ENCODE measurements around the gene CBY1.

CBY1 gene

DNA sequence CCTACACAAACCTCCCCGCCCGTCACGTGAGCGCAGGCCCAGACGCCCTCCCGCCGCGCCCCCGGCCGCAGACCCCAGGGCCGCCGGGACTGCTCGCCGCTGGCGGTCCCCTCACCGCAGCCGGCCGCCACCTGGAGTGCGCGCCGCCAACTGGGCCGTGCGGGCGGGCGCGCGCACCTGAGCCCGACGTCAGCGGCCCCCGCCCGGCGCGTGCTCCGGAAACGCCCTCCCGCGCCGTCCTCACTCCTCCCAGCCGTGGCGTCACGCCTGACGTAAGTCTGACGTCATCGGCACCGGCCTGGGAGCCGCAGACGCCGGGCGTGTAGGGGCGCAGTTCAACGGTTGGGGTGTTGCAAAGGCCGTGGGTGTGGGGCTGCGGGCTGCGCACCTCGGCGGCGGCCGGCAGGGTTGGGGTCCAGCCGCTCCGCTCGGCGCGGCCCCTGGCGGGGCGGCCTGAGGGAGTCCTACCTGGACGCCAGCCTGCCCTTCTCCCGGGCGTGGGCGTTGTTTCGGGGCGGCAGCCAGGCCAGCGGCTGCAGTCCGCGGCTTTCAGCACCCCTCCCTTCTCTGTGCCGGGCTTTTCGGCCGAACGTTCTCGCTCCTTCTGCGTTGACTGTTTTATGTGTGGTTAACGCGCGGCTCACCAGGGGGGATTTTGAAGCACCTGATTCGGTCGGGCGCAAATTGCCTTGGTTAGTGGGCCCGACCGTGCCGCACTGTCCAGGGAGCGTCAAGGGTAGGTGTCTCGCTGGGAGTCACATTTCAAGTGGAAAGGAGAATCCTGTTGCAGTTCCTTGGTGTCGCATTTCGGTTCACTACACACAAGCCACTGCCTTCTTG, 44.6 kb downstream of the CBY1 start, which contains the start of gene JOSD1:
Gene JOSD1, minus strand, starts transcription at position 155 of the 840 bp plus-strand sequence. CDS start 956 bp downstream, outside the sequence.
- Mint-ChIP-seq H3K9me3 (no peaks in the 10 kb centered on the region), H3K36me3 (ENCODE audit: low read depth) (peaks cover 23% of the 10 kb centered on the region), H3K27me3 (ENCODE audit: low read depth) (no peaks in the 10 kb centered on the region), H3K27ac (peak within 1 kb of the TSS; percentile 100), H3K4me3 (peak within 1 kb of the TSS; percentile 96), H3K4me1 (ENCODE audit: low read depth) (peaks cover 54% of the 10 kb centered on the region)
- DNase-seq (ENCODE audit: low spot score), result peak; percentile 98

DNA sequence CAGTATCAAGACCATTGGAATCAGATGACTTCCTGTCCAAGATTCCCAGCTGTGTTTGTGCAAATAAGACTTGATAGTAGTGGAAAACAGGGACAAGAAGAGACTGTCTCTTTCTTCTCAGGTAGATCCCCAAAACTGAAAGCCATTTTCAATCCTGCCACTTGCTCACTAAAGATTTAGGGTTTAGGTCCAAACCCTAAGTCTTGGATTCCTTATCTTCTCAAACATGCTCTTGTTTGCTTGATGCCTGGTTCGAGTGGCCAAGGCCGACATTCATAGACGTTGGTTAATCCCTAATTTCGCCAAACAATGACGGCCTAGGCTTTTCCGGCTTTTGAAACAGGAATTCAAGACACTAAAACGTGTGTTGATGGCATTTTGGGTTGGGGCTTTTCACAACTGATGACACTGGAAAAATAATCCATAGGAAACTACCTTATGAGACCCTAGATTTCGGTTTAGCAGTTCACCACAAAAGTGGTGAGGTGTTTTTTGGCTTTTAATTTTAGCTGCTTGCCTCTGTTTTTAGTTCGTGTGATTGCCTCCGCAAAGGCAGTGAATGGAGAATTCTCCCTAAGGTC, 48.3 kb downstream of the CBY1 start:
- Mint-ChIP-seq H3K36me3 (ENCODE audit: low read depth) (peaks cover 28% of the 10 kb centered on the region), H3K4me3 (peak overlapping the region; percentile 94), H3K27ac (peak overlapping the region; percentile 100), H3K27me3 (ENCODE audit: low read depth) (no peaks in the 10 kb centered on the region), H3K9me3 (no peaks in the 10 kb centered on the region), H3K4me1 (ENCODE audit: low read depth) (peaks cover 51% of the 10 kb centered on the region)
- peak; percentile 23 for DNase-seq (ENCODE audit: low spot score)

DNA sequence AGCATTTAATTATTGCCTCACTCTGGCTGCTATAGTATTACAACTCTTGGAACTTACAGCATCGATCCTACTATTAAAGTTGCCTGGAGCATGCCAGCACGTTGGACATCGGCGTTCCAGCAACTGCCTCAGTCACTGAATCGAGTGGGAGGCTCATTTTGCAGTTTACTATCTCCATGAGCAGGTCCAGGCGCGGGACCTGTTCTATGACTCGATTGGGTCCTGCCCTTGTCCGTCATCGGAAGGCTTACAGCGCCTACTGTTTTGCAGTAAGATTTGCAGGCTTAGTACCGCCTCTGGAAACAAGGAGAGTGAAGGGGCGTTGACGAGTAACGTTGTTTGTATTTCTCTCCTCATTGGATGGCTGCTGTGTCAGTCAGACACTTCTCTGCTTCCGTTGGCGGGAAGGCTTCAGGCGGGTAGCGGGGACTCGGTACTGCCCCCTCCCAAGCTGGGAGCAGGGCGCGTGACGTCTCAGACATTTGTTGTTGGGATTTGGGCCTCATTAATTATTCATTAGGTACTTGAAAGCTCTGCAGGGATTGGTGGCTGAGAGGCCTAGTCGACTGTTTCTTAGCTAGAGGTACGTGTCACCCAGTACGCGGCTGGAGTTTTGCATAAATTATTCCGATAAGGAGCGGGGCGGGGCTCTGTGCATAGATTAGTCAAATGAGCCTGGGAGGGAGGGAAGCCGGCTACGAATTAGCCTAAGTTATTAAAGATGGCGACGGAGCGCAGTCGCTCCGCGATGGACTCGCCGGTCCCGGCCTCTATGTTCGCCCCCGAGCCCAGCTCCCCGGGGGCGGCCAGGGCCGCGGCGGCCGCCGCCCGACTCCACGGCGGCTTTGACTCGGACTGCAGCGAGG, 49.0 kb downstream of the CBY1 start, which contains the start of gene GTPBP1:
Gene GTPBP1, plus strand, starts transcription at position 710 of the 866 bp plus-strand sequence. Its CDS starts 12 bp downstream, at position 722.
- peak within 1 kb of the TSS; percentile 100 for H3K27ac Mint-ChIP-seq
- peak; percentile 96 for DNase-seq (ENCODE audit: low spot score)
- peaks cover 50% of the 10 kb centered on the region for H3K4me1 Mint-ChIP-seq (ENCODE audit: low read depth)
- H3K36me3 Mint-ChIP-seq (ENCODE audit: low read depth), result peaks cover 28% of the 10 kb centered on the region
- H3K9me3 Mint-ChIP-seq, result no peaks in the 10 kb centered on the region
- no peaks in the 10 kb centered on the region for H3K27me3 Mint-ChIP-seq (ENCODE audit: low read depth)
- peak within 1 kb of the TSS; percentile 96 for H3K4me3 Mint-ChIP-seq

DNA sequence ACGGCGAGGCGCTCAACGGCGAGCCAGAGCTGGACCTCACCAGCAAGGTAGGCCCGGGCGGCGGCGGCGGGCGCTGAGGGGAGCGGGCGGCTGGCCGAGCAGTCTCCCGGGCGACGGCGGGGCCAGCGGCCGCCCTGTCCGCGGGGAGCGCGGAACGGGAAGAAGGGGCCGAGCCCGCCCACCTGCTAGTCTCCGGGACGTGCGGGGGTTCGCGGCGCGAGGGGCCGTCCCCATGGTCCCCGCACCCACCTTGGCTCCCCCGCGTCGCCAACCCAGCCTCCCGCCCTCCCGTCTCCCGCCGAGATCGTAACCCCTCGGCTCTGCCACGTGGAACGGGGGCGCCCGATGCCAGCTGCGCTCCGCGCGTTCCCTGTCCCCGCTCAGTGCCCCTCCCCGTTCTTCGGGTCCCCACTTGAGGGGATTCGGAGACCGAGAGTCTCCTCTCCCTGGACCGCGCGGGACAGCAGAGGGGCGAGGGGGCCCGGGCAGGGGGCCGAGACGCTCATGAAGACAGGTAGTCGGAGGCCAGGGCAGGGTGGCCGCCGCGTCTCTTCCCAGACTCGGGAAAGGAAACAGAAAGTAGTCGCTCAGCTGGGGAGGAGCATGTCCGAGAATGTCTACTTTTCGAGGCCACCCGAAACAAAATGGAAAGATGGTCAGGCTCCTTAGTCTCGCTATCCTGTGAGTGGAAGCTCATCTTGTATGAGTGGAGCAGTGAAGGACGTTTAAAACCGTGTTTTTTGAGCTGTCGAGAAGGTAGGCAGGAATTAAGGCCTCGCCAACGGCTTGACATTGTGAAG, 49.9 kb downstream of the CBY1 start:
- Mint-ChIP-seq H3K36me3 (ENCODE audit: low read depth) (peaks cover 35% of the 10 kb centered on the region), H3K27ac (peak overlapping the region; percentile 91), H3K27me3 (ENCODE audit: low read depth) (no peaks in the 10 kb centered on the region), H3K9me3 (no peaks in the 10 kb centered on the region), H3K4me3 (peak overlapping the region; percentile 96), H3K4me1 (ENCODE audit: low read depth) (peaks cover 55% of the 10 kb centered on the region)
- peak; percentile 39 for DNase-seq (ENCODE audit: low spot score)

DNA sequence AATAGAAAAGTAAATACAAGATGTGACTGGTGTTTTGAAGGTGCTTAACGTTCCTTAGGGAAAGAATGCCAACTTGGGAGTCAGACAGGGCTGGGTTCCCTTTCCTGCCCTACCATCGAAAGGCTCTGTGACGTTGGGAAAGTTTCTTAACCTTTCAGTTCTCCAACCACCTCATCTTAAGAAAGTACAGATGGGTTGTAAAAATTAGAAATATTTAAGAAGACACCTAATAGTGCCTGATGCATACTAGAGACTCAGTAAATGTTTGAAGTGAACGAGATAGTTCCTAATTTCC, 50.4 kb downstream of the CBY1 start:
- peak overlapping the region; percentile 96 for H3K4me3 Mint-ChIP-seq
- H3K27ac Mint-ChIP-seq, result peak overlapping the region; percentile 91
- peaks cover 52% of the 10 kb centered on the region for H3K4me1 Mint-ChIP-seq (ENCODE audit: low read depth)
- peaks cover 35% of the 10 kb centered on the region for H3K36me3 Mint-ChIP-seq (ENCODE audit: low read depth)
- no peaks in the 10 kb centered on the region for H3K9me3 Mint-ChIP-seq
- no peaks in the 10 kb centered on the region for H3K27me3 Mint-ChIP-seq (ENCODE audit: low read depth)
- DNase-seq (ENCODE audit: low spot score), result no peak

DNA sequence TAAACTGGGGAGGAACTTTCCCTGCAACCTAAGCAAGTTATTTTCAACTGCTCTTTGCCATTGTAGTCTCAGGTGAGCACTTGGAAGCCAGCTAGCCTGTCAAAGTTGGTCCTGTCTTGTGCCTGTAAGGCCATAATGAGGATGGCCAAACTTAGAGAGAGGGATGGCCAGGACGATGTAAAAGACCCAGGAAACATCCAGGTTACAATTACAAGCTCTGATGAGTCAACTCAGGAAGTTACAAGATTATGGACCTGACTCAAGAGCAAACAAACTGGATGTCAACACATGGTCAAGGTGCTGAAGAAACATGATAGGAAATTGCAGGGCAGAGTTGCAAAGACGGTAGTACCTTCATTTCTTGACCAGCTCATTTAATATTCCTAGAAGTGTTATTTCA, 50.9 kb downstream of the CBY1 start:
- H3K36me3 Mint-ChIP-seq (ENCODE audit: low read depth), result peaks cover 38% of the 10 kb centered on the region
- peaks cover 56% of the 10 kb centered on the region for H3K4me1 Mint-ChIP-seq (ENCODE audit: low read depth)
- peak overlapping the region; percentile 91 for H3K27ac Mint-ChIP-seq
- no peaks in the 10 kb centered on the region for H3K27me3 Mint-ChIP-seq (ENCODE audit: low read depth)
- no peaks in the 10 kb centered on the region for H3K9me3 Mint-ChIP-seq
- no peak for DNase-seq (ENCODE audit: low spot score)
- peak overlapping the region; percentile 96 for H3K4me3 Mint-ChIP-seq

DNA sequence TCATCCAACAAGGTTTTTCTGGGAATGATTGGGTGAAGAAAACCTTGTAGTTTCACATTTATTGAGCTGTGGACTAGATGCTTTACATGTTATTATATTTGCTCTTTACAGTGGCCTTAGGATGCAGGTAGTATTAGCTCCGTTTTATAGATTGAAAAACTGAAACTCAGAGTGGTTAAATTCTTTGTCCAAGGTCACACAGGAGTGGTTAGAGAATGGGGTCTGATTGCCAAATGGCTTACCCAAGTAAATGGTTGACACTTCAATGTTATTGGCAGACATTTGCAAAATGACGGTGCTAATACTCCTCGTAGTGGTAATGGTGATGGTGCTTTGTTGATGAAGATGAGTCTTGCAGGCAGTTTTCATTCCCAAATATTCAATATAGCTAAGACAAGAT, 51.5 kb downstream of the CBY1 start:
- Mint-ChIP-seq H3K4me1 (ENCODE audit: low read depth) (peaks cover 58% of the 10 kb centered on the region), H3K36me3 (ENCODE audit: low read depth) (peaks cover 40% of the 10 kb centered on the region), H3K4me3 (peak overlapping the region; percentile 96), H3K27ac (peak overlapping the region; percentile 8), H3K9me3 (no peaks in the 10 kb centered on the region), H3K27me3 (ENCODE audit: low read depth) (no peaks in the 10 kb centered on the region)
- DNase-seq (ENCODE audit: low spot score), result no peak

DNA sequence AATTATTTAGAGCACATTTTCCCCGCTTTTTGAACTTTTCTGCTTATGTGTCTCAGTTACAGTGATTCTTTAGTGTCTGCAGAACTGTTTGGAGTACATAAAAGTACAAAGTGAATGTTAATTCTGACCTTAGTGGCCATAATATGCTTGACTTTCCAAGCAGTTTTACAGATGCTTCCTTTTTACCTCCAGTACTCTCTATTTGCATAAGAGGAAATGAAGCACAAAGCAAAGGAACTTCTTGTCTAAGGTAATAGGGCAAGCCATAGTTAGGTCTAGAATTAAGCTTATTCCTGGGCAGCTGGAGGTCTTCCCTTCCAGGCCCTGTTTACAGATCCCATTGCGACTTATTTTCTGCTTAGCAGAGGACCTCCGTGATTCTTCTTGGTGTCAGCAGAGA, 52.9 kb downstream of the CBY1 start:
- no peaks in the 10 kb centered on the region for H3K9me3 Mint-ChIP-seq
- no peak overlapping the region for H3K27ac Mint-ChIP-seq
- H3K27me3 Mint-ChIP-seq (ENCODE audit: low read depth), result no peaks in the 10 kb centered on the region
- H3K4me1 Mint-ChIP-seq (ENCODE audit: low read depth), result peaks cover 57% of the 10 kb centered on the region
- no peak for DNase-seq (ENCODE audit: low spot score)
- H3K4me3 Mint-ChIP-seq, result peak overlapping the region; percentile 58
- peaks cover 43% of the 10 kb centered on the region for H3K36me3 Mint-ChIP-seq (ENCODE audit: low read depth)

DNA sequence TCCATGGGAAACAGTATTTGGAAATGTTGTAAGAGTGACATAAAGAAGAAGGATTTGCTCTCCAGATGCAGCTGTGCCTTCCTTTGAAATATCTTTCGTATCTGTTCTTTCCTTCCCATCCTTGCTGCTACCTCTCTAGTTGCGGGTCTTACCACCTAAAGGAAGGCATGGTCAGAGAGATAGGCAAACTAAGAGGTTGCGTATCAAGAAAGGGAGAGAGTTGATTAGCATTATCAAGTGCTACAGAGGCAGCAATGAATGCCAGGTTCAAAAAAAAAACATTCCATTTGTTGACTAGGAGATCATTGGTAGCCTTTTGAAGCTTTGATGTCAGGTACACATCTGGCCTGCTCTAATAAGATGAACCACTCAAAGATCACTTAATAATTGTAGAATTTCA, 53.9 kb downstream of the CBY1 start:
- Mint-ChIP-seq H3K27ac (no peak overlapping the region), H3K27me3 (ENCODE audit: low read depth) (no peaks in the 10 kb centered on the region), H3K4me1 (ENCODE audit: low read depth) (peaks cover 57% of the 10 kb centered on the region), H3K4me3 (no peak overlapping the region), H3K9me3 (no peaks in the 10 kb centered on the region), H3K36me3 (ENCODE audit: low read depth) (peaks cover 43% of the 10 kb centered on the region)
- DNase-seq (ENCODE audit: low spot score), result no peak

DNA sequence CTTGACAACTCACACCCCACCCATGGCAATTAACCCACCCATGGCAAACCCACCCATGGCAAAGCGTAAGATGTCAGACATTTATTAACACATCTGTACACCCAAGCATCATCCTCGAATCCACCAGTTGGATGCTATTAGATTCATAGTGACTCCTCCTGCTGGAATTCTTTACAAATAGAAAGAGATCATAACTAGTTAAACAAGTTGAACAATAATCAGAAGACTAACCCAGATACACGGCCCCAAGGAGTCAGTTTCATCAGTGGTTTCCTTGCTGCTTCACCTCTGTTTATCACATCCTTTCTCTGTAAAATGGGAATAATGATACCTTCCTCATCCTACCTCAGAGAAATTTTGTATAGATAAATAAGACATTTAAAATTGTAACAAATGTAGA, 54.4 kb downstream of the CBY1 start:
- no peaks in the 10 kb centered on the region for H3K9me3 Mint-ChIP-seq
- H3K4me3 Mint-ChIP-seq, result no peak overlapping the region
- no peaks in the 10 kb centered on the region for H3K27me3 Mint-ChIP-seq (ENCODE audit: low read depth)
- no peak for DNase-seq (ENCODE audit: low spot score)
- peak overlapping the region; percentile 27 for H3K27ac Mint-ChIP-seq
- H3K4me1 Mint-ChIP-seq (ENCODE audit: low read depth), result peaks cover 57% of the 10 kb centered on the region
- H3K36me3 Mint-ChIP-seq (ENCODE audit: low read depth), result peaks cover 43% of the 10 kb centered on the region

DNA sequence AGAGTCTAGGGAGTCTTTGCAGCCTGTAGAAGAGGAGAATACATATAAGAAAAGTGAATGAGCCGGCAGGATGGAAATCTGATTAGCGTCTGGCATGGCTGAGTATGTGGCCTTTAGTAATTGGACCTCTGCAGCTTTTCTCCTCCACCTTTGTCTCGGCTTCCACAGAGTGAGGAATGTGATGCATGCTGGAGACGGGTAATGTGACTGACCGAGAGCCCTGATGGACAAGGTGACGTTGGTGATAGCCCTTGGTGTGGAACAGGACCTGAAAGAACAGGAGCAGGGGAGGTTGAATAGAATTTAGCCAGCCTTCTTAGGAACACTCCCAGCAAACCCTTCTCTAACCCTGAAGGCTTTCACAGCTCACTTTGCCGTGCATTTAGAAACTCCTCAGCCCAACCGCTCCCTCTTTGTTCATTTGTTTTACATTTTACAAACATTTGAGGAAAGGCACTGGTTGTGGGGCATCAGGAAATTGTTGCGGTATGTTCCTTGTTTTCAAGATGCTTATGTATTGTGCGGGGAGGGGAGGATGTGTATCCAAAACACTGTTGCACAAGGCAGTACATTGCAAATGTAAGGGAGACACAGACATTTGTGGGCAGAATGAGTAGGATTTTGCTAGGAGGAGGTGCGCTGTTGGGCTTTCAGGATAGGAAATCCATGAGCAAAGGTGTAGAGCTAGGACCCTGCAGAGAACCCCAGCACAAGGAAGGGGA, 56.2 kb downstream of the CBY1 start:
- Mint-ChIP-seq H3K4me1 (ENCODE audit: low read depth) (peaks cover 46% of the 10 kb centered on the region), H3K36me3 (ENCODE audit: low read depth) (peaks cover 45% of the 10 kb centered on the region), H3K4me3 (no peak overlapping the region), H3K9me3 (no peaks in the 10 kb centered on the region), H3K27ac (peak overlapping the region; percentile 23), H3K27me3 (ENCODE audit: low read depth) (no peaks in the 10 kb centered on the region)
- DNase-seq (ENCODE audit: low spot score), result no peak

DNA sequence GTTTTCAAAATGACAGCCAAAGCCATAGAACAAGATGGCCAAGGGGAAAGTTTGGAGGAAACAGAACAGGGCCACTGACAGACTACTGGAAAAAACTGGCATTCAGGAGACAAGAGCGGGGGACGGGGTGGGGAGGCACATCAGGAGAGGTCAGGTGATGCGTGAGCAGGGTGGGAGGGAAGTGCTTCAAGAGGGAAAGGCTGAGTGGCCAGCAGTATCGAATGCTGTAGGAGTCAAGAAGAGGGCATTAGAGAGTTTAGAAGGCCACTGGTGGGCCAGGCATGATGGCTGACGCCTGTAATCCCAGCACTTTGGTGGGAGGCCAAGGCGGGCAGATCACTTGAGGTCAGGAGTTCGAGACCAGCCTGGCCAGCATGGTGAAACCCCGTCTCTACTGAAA, 57.5 kb downstream of the CBY1 start:
- H3K36me3 Mint-ChIP-seq (ENCODE audit: low read depth), result peaks cover 36% of the 10 kb centered on the region

More for the DNA sequence above, 57.5 kb downstream of the CBY1 start:
- no peak overlapping the region for H3K27ac Mint-ChIP-seq
- DNase-seq (ENCODE audit: low spot score), result no peak
- no peak overlapping the region for H3K4me3 Mint-ChIP-seq
- no peaks in the 10 kb centered on the region for H3K27me3 Mint-ChIP-seq (ENCODE audit: low read depth)
- H3K4me1 Mint-ChIP-seq (ENCODE audit: low read depth), result peaks cover 33% of the 10 kb centered on the region
- no peaks in the 10 kb centered on the region for H3K9me3 Mint-ChIP-seq

Data from T-helper 2 cell treated with Interferon-gamma antibody and Interleukin-4, amounts not matched to agents 5 μg/mL and 100 μg/mL, for 36 hours (primary cell).